ENCODE data around the gene MYL5.
"Not testable (repeated sequence)": the region's sequence is repeated elsewhere in the genome, so short reads cannot be mapped to it uniquely, and the experiment has no call there.

MYL5 gene

GRCh38 chr4:729336-730315, 55.3 kb downstream of the MYL5 start:
- DNase-seq (ENCODE audit: low spot score) = no peak

GRCh38 chr4:730511-730910, 56.2 kb downstream of the MYL5 start:
- no peak for DNase-seq (ENCODE audit: low spot score)

- not testable (repeated sequence) for DNase-seq (ENCODE audit: low spot score)
These were observed 56.9 kb downstream of the MYL5 start for GRCh38 chr4:730946-731904.
